Aorta (tissue), 5 donors: ENCODE data around the gene ABCC8. TPM values are rescaled to one million over a fixed set of nuclear protein-coding genes. Genes with fewer than 3 reads are reported as not detected.

ENCODE experiments used
- ATAC-seq: fragments of 200-7000 bp; cut with Tn5 transposase; one replicate; pipeline ENCODE4 v1.9.1; 2022; ENCODE audit warnings: moderate library complexity; ENCODE audit not compliant: low FRiP score
- DNase-seq, 2 donors: peaks; one replicate each; pipeline ENCODE4 v3.0.0-alpha.2; 2020
- H3K27ac ChIP-seq, 2 donors: one replicate each; pipeline ENCODE4 v1.5.1; 2013; ENCODE audit warnings: low read length in 2 of 2, mild to moderate bottlenecking in 2 of 2, moderate library complexity in 2 of 2, control low read depth in 1 of 2, inconsistent platforms in 1 of 2, low read depth in 1 of 2
- H3K27me3 ChIP-seq, 2 donors: one replicate each; pipeline ENCODE4 v1.6.1; 2013; ENCODE audit warnings: control low read depth in 1 of 2, low read length in 1 of 2, mild to moderate bottlenecking in 1 of 2, moderate library complexity in 1 of 2; ENCODE audit not compliant: insufficient read depth in 2 of 2, control insufficient read depth in 1 of 2
- H3K36me3 ChIP-seq, 2 donors: one replicate each; pipeline ENCODE4 v1.6.1; 2013; ENCODE audit warnings: control low read depth in 1 of 2, low read length in 1 of 2, mild to moderate bottlenecking in 1 of 2; ENCODE audit not compliant: insufficient read depth in 2 of 2, control insufficient read depth in 1 of 2
- H3K4me1 ChIP-seq, 2 donors: one replicate each; pipeline ENCODE4 v1.6.1; 2013; ENCODE audit warnings: low read length in 2 of 2, control low read depth in 1 of 2, mild to moderate bottlenecking in 1 of 2, moderate library complexity in 1 of 2; ENCODE audit not compliant: insufficient read depth in 2 of 2, control insufficient read depth in 1 of 2
- H3K4me3 ChIP-seq, 2 donors: one replicate each; pipeline ENCODE4 v1.5.1; 2013; ENCODE audit warnings: low read length in 2 of 2, control low read depth in 1 of 2, mild to moderate bottlenecking in 1 of 2
- H3K9me3 ChIP-seq: one replicate; pipeline ENCODE4 v1.6.1; 2013; ENCODE audit warnings: mild to moderate bottlenecking, low read length; ENCODE audit not compliant: control insufficient read depth
- WGBS, 2 donors: extraction: QIAGEN DNeasy Blood & Tissue Kit; methylation state at CpG; one replicate each; pipeline ENCODE4 v1.1.7; 2013; 5-methylcytosine and 5-hydroxymethylcytosine counted together
- intact Hi-C, 2 donors: fragments of 100-400 bp; cut with DNase I; formaldehyde crosslinking; loops; one replicate each; pipeline versions ENCODE4 v1.14.2 to v1.15.0; 2022
- long read RNA-seq, 2 donors: library from polyadenylated mRNA; unstranded; transcript quantifications; one replicate each; pipeline ENCODE4 v2.0.0, GENCODE V29; 2020 to 2021
- polyA plus RNA-seq, 2 donors: library from polyadenylated mRNA; stranded (reverse); fragments of 200-250 nt; gene quantifications; one replicate each; pipeline ENCODE4 v1.2.3, GENCODE V29; 2013
- total RNA-seq, 2 donors: library from RNA; stranded (reverse); fragmentation: NEBNext Ultra II Directional; extraction: Animal tissue kit (Norgen Biotek cat#: 25700); gene quantifications; one replicate each; pipeline ENCODE4 v1.2.1, GENCODE V29; 2021
- donor health status: healthy with polysubstance abuse.
- donor health status: Bipolar disorder and iron deficiency.
- donor health status: DM: no; HTN: no; CAD: no.
- donor health status: DM: no; HTN: no; CAD: no.
- donor health status: DM: yes; HTN: yes; CAD: no.

ABCC8 gene
- total RNA-seq (1 to 10 TPM in 1 of 2 donors, under 1 TPM in 1; 0.32 to 2.5 TPM), polyA plus RNA-seq (under 1 TPM in 1 of 2 donors, not detected in 1; 0.59 TPM)
- long read RNA-seq, donor 1, partial matches to known transcripts: 1 of 1 reads
- long read RNA-seq, donor 1, other reads (novel, unspliced or antisense): 0 of 1 reads
- long read RNA-seq, donor 2: 0 reads

- Histone ChIP-seq H3K36me3 (no peaks in the 10 kb centered on the region), H3K27ac (no peak within 1 kb of the TSS), H3K4me1 (no peaks in the 10 kb centered on the region), H3K9me3 (no peaks in the 10 kb centered on the region), H3K27me3 (peaks cover 0 to 2% of the 10 kb centered on the region in 2 donors), H3K4me3 (no peak within 1 kb of the TSS)
- no peak for DNase-seq
- WGBS, 2 donors: 0 to 1% methylated on average over 54 to 80 of the region's 80 CpGs
- ATAC-seq: no peak
- intact Hi-C loops: no loop called here
Observed at GRCh38 chr11:17476317-17477083, at the start of gene ABCC8. Gene ABCC8 (minus strand): TSS chr11:17476845. CDS start chr11:17476776, 69 bp downstream.

DNA sequence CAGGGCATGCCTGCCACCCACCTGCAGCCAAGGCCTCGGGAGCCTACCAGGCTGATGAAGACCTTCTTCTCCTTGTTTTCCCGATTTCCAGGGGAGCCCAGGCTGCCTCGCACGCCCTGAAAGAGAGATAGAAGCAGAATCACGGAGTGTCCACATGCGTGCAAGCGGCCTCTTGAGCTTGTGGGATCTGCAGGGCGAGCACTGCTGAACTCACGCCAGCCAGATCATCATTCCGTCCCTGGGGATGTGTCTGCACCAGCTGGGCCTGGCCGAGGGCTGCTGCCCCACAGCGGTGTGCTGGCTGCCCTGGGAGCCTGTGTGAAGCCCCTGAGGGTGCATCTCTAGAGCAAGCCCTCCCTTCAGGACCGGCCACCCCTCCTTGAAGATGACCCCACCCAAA is 49.7 kb upstream of the ABCC8 start:
- Histone ChIP-seq H3K36me3 (no peaks in the 10 kb centered on the region), H3K9me3 (no peaks in the 10 kb centered on the region), H3K27ac (no peak overlapping the region), H3K27me3 (no peaks in the 10 kb centered on the region), H3K4me1 (no peaks in the 10 kb centered on the region), H3K4me3 (no peak overlapping the region)
- ATAC-seq (no peak), DNase-seq (no peak)
- WGBS, 2 donors: 90 to 94% methylated on average over 13 of the region's 13 CpGs
- intact Hi-C loops: no loop called here

GRCh38 chr11:17525570-17525969 is 48.9 kb upstream of the ABCC8 start:
- H3K36me3 ChIP-seq: no peaks in the 10 kb centered on the region
- H3K4me1 ChIP-seq: no peaks in the 10 kb centered on the region
- intact Hi-C loops: no loop called here
- no peak for ATAC-seq
- no peak overlapping the region for H3K4me3 ChIP-seq
- no peak for DNase-seq
- no peaks in the 10 kb centered on the region for H3K27me3 ChIP-seq
- H3K9me3 ChIP-seq: no peaks in the 10 kb centered on the region
- WGBS, 2 donors: 86% methylated on average over 4 of the region's 4 CpGs
- H3K27ac ChIP-seq: no peak overlapping the region

GRCh38 chr11:17524221-17524620 is 47.6 kb upstream of the ABCC8 start:
- ATAC-seq: no peak
- no peaks in the 10 kb centered on the region for H3K4me1 ChIP-seq
- H3K36me3 ChIP-seq: no peaks in the 10 kb centered on the region
- H3K9me3 ChIP-seq: no peaks in the 10 kb centered on the region
- H3K4me3 ChIP-seq: no peak overlapping the region
- H3K27ac ChIP-seq: no peak overlapping the region
- WGBS, 2 donors: 93 to 94% methylated on average over 9 of the region's 9 CpGs
- H3K27me3 ChIP-seq: no peaks in the 10 kb centered on the region
- intact Hi-C loops: no loop called here
- DNase-seq: no peak

- Histone ChIP-seq H3K9me3 (no peaks in the 10 kb centered on the region), H3K36me3 (no peaks in the 10 kb centered on the region), H3K27ac (no peak overlapping the region), H3K4me3 (no peak overlapping the region), H3K4me1 (no peaks in the 10 kb centered on the region), H3K27me3 (no peaks in the 10 kb centered on the region)
- 88% methylated on average over 17 of the region's 17 CpGs for WGBS, 2 donors
- DNase-seq (no peak), ATAC-seq (no peak)
- intact Hi-C loops: no loop called here
Observed at GRCh38 chr11:17522655-17523054, 46.0 kb upstream of the ABCC8 start.

- Histone ChIP-seq H3K36me3 (no peaks in the 10 kb centered on the region), H3K4me1 (no peaks in the 10 kb centered on the region), H3K9me3 (no peaks in the 10 kb centered on the region), H3K27me3 (no peaks in the 10 kb centered on the region), H3K27ac (no peak overlapping the region), H3K4me3 (no peak overlapping the region)
- ATAC-seq: no peak
- no peak for DNase-seq
- intact Hi-C loops: no loop called here
- WGBS, 2 donors: 91 to 92% methylated on average over 11 of the region's 11 CpGs
Observed at GRCh38 chr11:17521106-17521900, 44.7 kb upstream of the ABCC8 start.

DNA sequence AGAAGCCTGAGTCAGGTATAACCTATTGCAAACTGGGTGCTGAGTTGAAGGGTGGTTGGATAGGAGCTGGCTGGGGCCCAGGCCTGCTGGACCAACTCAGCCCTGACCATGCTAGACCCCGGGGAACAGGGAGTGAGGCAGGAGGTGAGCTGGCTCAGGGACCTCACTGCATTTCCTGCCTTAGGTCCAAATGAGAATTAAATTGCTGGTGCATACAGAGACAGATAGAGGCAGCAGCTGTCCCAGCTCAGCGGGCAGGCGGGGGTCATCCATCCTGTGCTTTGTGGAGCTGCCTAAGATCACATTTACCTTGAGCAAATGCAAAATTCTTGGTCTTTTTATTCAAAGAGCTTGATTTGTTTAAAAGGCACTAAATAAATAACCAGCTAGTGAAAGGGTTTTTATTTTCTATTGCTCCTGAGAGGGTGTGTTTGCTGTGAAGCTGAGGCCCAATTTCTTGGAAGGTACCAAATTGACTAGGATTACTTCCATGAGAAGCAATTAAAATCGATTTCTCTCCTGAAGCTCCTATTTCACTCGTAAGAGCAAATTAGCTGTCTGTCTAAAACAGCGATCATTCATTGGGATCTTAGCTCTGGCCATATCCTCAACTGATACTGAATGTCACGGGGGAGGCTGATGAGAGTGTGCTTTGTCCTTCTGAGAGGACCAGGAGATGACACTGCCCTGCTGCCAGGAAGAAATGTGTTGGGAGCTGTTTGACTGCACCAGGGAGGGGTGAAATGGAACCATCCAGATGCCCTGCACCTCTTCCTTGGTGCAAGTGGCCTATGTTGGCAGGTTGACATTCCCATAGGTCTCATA is 42.6 kb upstream of the ABCC8 start:
- Histone ChIP-seq H3K27me3 (no peaks in the 10 kb centered on the region), H3K27ac (no peak overlapping the region), H3K4me3 (no peak overlapping the region), H3K36me3 (no peaks in the 10 kb centered on the region), H3K4me1 (no peaks in the 10 kb centered on the region), H3K9me3 (no peaks in the 10 kb centered on the region)
- WGBS, 2 donors: 86 to 90% methylated on average over 7 of the region's 7 CpGs
- intact Hi-C loops: no loop called here
- no peak for ATAC-seq
- DNase-seq: no peak

- WGBS, 2 donors: 82 to 98% methylated on average over 2 of the region's 2 CpGs
- no peaks in the 10 kb centered on the region for H3K9me3 ChIP-seq
Observed at GRCh38 chr11:17518366-17518765, 41.7 kb upstream of the ABCC8 start.

More at GRCh38 chr11:17518366-17518765, 41.7 kb upstream of the ABCC8 start:
- Histone ChIP-seq H3K4me3 (no peak overlapping the region), H3K27ac (no peak overlapping the region), H3K27me3 (no peaks in the 10 kb centered on the region), H3K36me3 (no peaks in the 10 kb centered on the region), H3K4me1 (no peaks in the 10 kb centered on the region)
- DNase-seq (no peak), ATAC-seq (no peak)
- intact Hi-C loops: no loop called here
